PC-9 (cell line): ENCODE results near the gene PGAP6.

Experiments used
- EZH2 ChIP-seq: fragments of 200-600 bp; sonication (generic); IDR thresholded peaks from 2 replicates; pipeline ENCODE4 v1.8.0; 2017; ENCODE audit warnings: antibody characterized with exemption, low read depth
- TF ChIP-seq, protein P1 (sequence below): fragments of 200-600 bp; sonication (generic); conservative IDR thresholded peaks from 2 replicates; pipeline ENCODE4 v1.6.1; 2017; ENCODE audit warnings: mixed run types, antibody characterized with exemption, mild to moderate bottlenecking, moderate library complexity

DNA sequence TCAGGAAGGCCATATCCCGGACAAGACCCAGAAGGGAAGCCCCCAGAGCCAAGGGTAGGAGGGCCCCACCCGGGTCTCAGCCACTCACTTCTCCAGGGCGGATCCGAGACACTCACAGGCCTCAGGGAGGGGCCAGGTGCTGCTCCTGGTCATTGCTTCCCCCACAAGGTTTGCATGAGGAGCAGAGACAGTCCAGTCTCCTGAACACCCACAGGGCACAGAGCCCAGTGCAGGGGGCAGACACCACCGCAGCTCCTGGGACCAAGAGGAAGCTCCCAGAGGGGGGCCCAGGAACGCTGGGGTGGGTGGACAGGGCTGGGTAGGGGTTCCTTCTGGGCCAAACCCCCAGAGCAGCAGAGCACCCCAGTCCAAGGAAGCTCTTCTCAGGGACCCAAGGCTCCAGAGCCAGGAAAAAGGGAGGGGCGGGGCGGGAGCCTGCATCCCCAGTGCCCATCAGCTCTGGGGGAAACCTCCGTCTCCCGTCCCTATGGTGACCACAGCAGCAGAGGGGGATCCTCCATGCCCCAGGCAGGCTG lies 10.7 kb downstream of the PGAP6 start:
- TF ChIP-seq, protein P1, sequence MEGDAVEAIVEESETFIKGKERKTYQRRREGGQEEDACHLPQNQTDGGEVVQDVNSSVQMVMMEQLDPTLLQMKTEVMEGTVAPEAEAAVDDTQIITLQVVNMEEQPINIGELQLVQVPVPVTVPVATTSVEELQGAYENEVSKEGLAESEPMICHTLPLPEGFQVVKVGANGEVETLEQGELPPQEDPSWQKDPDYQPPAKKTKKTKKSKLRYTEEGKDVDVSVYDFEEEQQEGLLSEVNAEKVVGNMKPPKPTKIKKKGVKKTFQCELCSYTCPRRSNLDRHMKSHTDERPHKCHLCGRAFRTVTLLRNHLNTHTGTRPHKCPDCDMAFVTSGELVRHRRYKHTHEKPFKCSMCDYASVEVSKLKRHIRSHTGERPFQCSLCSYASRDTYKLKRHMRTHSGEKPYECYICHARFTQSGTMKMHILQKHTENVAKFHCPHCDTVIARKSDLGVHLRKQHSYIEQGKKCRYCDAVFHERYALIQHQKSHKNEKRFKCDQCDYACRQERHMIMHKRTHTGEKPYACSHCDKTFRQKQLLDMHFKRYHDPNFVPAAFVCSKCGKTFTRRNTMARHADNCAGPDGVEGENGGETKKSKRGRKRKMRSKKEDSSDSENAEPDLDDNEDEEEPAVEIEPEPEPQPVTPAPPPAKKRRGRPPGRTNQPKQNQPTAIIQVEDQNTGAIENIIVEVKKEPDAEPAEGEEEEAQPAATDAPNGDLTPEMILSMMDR = no peak
- TF ChIP-seq EZH2 = no peak
